Nephron progenitor cell (in vitro differentiated cells): ENCODE data around the gene TRIO.

ENCODE experiments used
- DNase-seq: peaks from one replicate; pipeline ENCODE4 v3.0.0; 2021
- H3K27ac Mint-ChIP-seq: 2 replicates; pipeline ENCODE4 v1.8.0; 2021; ENCODE audit warnings: mild to moderate bottlenecking, moderate library complexity, mixed read lengths
- H3K27me3 Mint-ChIP-seq: 2 replicates; pipeline ENCODE4 v1.8.0; 2021; ENCODE audit warnings: mild to moderate bottlenecking, low read depth, mixed read lengths; ENCODE audit not compliant: poor library complexity
- H3K36me3 Mint-ChIP-seq: 2 replicates; pipeline ENCODE4 v1.8.0; 2021; ENCODE audit warnings: low read depth, mixed read lengths
- H3K4me1 Mint-ChIP-seq: 2 replicates; pipeline ENCODE4 v1.8.0; 2021; ENCODE audit warnings: mixed read lengths
- H3K4me3 Mint-ChIP-seq: 2 replicates; pipeline ENCODE4 v1.8.0; 2021; ENCODE audit warnings: mild to moderate bottlenecking, moderate library complexity, mixed read lengths
- H3K9me3 Mint-ChIP-seq: 2 replicates; pipeline ENCODE4 v1.8.0; 2021; ENCODE audit warnings: mild to moderate bottlenecking, moderate library complexity, mixed read lengths
- TF ChIP-seq, protein P1 (sequence below): fragments of 200-600 bp; sonication (generic); IDR thresholded peaks from 2 replicates; pipeline ENCODE4 v1.5.0; 2021; ENCODE audit warnings: antibody characterized with exemption

Gene TRIO

DNA sequence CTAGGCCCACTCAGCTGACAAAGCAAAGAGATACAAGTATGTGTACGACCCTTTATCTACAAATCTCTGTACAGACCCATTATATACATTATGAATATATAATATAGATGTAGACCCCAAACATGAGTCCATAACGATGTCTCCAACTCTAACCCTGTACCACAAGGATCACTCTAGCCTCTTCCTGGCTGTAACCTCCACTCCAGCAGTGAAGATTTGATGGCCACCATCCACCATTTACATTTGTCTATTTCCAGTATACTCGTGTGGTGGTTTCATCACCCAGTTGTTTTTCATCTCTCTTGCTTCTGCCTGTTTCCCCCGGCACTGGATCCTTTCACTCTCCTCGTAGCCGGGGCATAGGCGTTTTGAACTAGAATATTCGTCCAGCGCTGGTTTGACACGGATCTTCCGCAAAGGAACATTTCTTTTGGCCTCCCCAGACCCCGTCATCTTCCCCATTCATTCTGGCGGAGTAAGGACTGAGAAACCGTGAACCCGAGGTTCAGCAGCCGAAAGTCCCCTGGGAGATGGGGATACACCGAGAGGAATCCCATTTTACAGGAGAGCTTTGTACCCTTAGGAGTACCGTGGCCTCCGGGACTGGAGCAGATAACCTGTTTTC, 828 bp upstream of the TRIO start:
- no peaks in the 10 kb centered on the region for H3K36me3 Mint-ChIP-seq
- H3K27me3 Mint-ChIP-seq: peaks cover 11% of the 10 kb centered on the region

DNA sequence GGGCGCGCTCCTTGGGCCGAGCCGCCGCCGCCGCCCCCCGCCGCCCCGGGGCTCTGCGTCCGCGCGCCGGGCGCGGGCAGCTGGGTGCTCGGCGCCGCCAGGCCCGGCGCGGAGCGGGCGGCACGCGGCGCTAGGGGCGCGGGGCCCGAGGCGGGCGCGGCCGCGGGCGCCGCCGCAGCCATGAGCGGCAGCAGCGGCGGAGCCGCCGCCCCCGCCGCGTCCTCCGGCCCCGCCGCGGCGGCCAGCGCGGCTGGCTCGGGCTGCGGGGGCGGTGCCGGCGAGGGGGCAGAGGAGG, 351 bp downstream of the TRIO start:
- Mint-ChIP-seq H3K9me3 (no peaks in the 10 kb centered on the region), H3K4me1 (peaks cover 26% of the 10 kb centered on the region), H3K4me3 (no peak overlapping the region), H3K36me3 (no peaks in the 10 kb centered on the region), H3K27ac (no peak overlapping the region), H3K27me3 (peaks cover 8% of the 10 kb centered on the region)
- no peak for DNase-seq
- TF ChIP-seq, protein P1, sequence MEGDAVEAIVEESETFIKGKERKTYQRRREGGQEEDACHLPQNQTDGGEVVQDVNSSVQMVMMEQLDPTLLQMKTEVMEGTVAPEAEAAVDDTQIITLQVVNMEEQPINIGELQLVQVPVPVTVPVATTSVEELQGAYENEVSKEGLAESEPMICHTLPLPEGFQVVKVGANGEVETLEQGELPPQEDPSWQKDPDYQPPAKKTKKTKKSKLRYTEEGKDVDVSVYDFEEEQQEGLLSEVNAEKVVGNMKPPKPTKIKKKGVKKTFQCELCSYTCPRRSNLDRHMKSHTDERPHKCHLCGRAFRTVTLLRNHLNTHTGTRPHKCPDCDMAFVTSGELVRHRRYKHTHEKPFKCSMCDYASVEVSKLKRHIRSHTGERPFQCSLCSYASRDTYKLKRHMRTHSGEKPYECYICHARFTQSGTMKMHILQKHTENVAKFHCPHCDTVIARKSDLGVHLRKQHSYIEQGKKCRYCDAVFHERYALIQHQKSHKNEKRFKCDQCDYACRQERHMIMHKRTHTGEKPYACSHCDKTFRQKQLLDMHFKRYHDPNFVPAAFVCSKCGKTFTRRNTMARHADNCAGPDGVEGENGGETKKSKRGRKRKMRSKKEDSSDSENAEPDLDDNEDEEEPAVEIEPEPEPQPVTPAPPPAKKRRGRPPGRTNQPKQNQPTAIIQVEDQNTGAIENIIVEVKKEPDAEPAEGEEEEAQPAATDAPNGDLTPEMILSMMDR: no peak

More for the DNA sequence above, 828 bp upstream of the TRIO start:
- no peak for DNase-seq
- Mint-ChIP-seq H3K27ac (peak overlapping the region; percentile 71), H3K4me3 (peak overlapping the region; percentile 88), H3K4me1 (peaks cover 28% of the 10 kb centered on the region), H3K9me3 (no peaks in the 10 kb centered on the region)
- TF ChIP-seq, protein P1: no peak

DNA sequence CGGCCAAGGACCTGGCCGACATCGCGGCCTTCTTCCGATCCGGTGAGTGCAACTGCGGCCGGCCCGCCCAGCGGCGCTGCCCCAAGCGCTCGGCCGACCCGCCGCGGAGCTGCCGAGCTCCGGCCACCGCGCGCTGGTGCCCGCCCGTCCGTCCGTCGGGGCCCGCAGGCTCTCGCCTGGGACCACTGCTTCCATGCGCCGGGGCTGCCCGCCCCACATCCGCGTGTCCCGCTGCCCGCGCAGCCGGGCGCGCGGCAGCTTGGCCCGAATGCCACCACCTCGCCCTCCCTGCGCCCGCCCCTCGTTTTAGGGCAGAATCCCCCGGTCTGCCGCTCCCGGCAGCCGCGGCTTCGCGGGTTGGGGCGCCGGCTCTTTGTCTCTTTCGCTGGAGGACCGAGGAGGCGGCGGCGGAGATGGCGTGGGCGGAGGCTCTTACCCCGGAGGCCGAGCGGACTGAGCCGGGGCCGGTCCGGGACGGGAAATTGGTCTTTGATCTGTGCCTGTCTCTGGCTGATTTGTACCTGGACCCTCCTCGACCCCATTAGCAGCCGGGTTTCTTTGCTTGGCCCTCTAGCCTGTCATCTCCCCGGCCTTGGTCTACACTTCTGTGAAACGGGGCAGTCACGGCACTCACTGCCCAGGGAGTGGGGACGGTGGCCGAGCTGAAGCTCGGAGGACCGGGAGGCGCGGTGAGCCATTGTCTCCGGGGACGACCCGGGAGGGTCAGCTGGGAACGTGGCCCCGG, 871 bp downstream of the TRIO start:
- Mint-ChIP-seq H3K4me1 (peaks cover 21% of the 10 kb centered on the region), H3K9me3 (no peaks in the 10 kb centered on the region), H3K27ac (peak overlapping the region; percentile 97), H3K4me3 (peak overlapping the region; percentile 94), H3K36me3 (no peaks in the 10 kb centered on the region), H3K27me3 (peaks cover 8% of the 10 kb centered on the region)
- TF ChIP-seq, protein P1: no peak
- DNase-seq: peak; percentile 62

DNA sequence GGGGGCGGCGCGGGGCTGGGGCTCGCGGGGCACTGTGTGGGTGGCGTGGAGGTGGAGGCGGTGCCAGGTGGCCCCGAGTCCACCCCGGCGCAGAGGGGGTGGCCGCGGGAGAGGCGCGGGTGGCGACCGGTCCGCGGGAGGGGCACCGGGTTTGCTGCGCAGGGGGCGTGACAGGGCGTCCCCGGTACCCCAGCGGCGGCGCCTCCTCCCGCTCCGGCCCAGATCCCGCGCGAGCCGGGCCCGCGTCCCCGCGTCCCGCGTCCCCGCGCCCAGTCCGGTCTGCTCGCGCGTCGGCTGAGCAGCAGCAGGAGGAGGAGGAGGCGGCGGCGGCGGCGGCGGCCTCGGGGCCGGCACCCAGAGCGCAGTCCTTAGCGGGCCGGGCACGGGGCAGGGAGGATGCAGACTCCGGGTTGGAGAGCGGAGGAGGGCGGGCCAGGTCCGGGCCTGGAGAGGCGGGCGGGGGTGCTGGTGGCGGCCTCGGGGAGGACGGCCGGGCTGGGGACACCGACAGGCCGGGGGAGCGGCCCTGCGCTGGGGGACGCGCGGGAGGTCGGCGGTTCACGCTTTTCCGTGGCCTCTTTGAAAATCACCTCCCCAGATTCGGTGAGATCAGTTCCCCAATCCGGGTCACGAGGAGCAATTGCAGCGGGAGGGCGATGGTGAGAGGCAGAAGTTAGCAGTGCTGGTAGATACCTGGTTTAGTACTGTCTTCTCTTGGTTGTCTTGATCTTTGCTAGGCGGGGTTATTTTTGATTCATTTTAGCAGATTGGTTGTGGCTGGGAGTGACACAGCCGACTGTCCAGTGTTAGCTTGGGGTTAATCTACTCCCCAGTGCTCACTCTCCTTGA, 1.7 kb downstream of the TRIO start:
- Mint-ChIP-seq H3K36me3 (no peaks in the 10 kb centered on the region), H3K4me1 (peaks cover 15% of the 10 kb centered on the region)
- peak; percentile 72 for DNase-seq

DNA sequence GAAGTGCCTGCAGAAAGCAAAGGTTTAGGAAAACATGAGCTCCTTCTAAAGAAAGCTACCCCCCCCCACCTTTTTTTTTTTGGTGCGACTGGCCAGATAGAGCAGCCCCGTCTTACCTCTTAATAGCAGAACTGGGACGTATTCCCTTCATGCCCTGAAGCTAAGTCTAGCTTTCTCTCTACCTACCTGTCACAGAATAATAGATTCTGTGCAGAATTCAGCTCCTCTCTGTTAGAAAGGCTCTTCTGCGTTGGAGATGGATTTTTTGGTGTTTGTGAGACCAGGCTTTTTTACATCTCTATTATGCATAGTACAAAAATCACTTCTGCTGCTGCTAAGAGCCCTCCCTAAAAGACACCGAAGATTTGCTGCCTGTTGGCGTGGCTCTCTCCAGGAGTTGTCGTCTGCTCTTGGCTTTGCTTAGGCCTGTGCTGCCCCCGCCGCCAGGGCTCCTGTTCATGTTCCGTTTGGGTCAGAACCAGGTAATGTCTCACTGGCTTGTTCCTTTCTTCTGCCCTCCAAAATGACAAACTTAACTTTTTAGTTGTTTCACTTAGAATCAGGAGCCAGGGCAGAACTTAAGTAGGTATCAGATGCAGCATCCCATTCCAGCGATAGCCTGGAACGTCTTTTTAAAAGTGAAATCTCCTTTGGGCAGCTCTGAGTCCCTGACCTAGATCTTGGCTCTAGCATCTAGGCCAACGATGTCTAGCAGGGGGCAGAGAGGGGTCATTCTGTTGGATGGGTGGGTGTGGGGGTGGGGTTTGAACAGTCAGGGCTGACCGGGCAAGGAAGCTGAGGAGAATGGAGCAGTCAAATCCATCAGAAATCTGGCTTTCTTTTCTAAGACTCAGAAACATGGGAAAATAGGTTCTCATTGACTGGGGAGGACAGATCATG, 2.5 kb downstream of the TRIO start:
- TF ChIP-seq, protein P1: no peak
- H3K27ac Mint-ChIP-seq: peak overlapping the region; percentile 76
- no peaks in the 10 kb centered on the region for H3K9me3 Mint-ChIP-seq
- H3K27me3 Mint-ChIP-seq: peaks cover 5% of the 10 kb centered on the region
- peak overlapping the region; percentile 92 for H3K4me3 Mint-ChIP-seq
- no peak for DNase-seq
- H3K4me1 Mint-ChIP-seq: peaks cover 15% of the 10 kb centered on the region
- no peaks in the 10 kb centered on the region for H3K36me3 Mint-ChIP-seq

More for the DNA sequence above, 1.7 kb downstream of the TRIO start:
- Mint-ChIP-seq H3K9me3 (no peaks in the 10 kb centered on the region), H3K27me3 (peaks cover 7% of the 10 kb centered on the region), H3K4me3 (peak overlapping the region; percentile 94), H3K27ac (peak overlapping the region; percentile 51)
- TF ChIP-seq, protein P1: no peak
